Nasal cavity respiratory epithelium epithelial cell of viscerocranial mucosa (primary cell): ENCODE results near the gene CLIC3. TPM values are rescaled to one million over a fixed set of nuclear protein-coding genes. Genes with fewer than 3 reads are reported as not detected.

Source experiments
- total RNA-seq: library from RNA; depleted of rRNA; stranded (reverse); fragments of >200 nt; gene quantifications from 2 replicates; pipeline ENCODE4 v1.2.3, GENCODE V29; 2014

CLIC3 gene
- 4.4 and 6.7 TPM in 2 replicates for total RNA-seq

GRCh38 chr9:136996361-136997292 lies at the start of gene CLIC3:
Gene CLIC3, minus strand, starts transcription at chr9:136996568. Its CDS starts 25 bp downstream, at chr9:136996543.

GRCh38 chr9:137031904-137032640 lies 35.7 kb upstream of the CLIC3 start, which contains the start of gene FUT7:
Gene FUT7, minus strand, starts transcription at chr9:137032088. Its CDS starts 97 bp downstream, at chr9:137031991.

DNA sequence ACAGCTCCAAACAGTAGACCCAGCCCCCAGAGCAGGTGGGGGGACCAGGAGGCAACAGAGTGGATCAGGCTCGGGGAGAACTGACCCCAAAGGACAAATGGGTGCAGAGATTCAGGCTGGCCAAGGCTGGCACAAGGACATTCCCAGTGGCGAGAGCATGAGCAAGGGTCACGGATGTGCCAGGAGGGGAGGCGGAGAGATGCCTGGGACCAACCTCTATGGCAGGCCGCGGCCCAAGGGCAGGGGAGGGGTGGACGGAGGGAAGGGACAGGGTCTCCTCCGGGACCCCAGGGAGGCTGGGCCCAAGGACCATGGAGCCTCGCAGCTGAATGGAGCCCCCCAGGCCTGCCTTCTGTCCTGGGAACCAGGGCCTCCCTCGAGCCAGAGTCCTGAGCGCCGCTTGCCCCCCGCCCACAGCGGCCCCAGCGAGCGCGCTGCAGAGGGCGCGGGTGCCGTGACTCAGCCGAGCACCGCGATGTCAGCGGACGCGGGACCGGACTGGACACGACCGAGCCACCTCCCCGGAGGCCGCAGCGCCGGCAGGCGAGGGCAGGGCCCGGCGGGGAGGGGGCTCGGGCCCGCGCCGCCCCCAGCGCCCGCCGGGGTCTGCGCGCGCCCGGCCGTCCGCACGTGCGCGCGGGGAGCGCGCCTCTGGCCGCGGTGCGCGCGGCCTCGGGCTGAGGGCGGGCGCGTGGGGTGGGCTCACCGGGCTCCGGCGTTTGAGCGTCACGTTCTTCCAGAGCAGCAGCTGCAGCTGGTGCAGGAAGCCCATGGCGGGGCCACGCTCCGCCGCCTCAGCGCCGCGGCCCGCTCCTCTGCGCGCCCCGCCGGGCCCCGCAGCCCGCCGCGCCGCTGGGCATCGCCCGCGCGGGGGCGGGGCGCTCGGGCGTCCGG lies 31.2 kb upstream of the CLIC3 start, which contains the start of gene ABCA2:
TSS of gene ABCA2 (minus strand) at position 869 of the 894 bp plus-strand sequence. CDS start at position 772, 97 bp downstream.

DNA sequence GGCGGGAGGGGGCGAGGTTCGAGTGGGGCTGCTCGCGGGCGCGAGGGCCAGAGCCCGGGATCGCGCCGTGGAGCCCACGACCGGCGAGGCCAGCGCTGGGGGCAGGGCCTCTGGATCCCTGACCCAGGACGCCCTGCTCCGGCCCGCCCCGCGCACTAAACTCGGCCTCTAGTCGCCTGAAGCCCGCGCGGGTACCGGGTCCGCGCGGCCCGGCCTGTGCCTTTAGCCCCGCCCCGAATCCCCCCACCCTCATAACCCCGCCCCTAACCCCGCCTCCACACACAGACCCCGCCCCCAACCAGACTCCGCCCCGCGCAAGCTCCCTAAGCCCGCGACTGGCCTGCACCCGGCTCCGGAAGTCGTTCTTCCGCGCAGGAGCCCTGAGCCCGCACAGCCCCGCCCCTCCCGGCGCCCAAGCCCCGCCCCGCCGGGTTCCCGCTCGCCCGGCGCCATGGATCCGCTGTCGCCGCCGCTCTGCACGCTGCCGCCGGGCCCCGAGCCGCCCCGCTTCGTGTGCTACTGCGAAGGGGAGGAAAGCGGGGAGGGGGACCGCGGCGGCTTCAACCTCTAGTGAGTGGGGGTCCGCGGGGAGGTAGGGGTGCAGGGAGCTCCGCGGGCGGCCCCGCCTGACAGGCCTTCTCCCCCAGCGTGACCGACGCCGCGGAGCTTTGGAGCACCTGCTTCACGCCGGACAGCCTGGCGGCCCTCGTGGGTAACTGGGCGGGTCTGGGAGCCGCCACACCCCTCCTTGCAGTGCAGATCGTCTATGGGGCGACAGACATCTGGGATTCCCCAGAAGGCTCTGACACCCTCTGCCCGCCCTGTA lies 4.2 kb downstream of the CLIC3 start, which contains the start of gene PAXX:
TSS of gene PAXX (plus strand) at position 430 of the 826 bp plus-strand sequence. CDS start at position 452, 22 bp downstream.

DNA sequence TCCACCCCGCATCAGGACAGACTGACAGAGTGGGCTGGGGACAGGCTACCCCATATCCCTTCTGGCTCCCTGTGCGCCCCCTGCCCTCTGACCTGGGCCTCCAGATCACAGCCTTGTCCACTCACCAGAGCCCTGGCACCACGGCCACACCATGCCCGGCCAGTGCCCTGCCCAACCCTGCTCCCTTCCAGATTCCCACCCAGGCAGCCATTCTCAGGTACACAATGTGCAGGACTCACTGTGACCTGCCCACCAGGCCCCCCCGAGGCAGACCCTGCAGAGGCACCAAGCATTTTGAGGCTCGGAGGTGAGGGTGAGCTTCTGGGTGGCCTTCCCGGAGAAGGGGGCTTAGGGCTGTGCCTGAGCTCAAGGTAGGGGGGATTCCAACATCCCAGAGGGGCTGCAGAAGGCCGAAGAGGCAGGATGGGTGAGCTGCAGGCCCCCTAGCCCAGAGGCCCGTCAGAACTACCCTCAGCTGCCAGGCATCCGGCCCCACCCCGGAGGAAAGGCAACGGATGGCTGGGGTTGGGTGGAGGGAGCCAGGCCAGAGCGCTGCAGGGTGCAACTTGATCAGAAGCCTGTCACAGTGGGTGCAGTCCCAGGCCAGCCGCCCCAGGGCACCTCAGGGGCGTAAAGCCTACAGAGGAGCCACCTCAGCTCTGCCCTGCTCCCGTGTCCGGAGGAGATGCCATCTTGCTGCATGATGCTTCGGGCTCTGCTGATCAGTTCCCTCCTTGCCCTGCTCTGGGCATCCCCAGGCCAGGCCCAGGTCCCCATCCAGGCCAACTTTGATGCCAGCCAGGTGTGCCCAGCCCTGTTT lies 13.9 kb downstream of the CLIC3 start, which contains the start of gene LCNL1:
TSS of gene LCNL1 (plus strand) at position 762 of the 820 bp plus-strand sequence. CDS start 594 bp downstream, outside the sequence.

GRCh38 chr9:136977223-136977622 lies 19.1 kb downstream of the CLIC3 start, which contains the start of gene PTGDS:
Gene PTGDS, plus strand, starts transcription at chr9:136977504. Its CDS starts 75 bp downstream, at chr9:136977579.

DNA sequence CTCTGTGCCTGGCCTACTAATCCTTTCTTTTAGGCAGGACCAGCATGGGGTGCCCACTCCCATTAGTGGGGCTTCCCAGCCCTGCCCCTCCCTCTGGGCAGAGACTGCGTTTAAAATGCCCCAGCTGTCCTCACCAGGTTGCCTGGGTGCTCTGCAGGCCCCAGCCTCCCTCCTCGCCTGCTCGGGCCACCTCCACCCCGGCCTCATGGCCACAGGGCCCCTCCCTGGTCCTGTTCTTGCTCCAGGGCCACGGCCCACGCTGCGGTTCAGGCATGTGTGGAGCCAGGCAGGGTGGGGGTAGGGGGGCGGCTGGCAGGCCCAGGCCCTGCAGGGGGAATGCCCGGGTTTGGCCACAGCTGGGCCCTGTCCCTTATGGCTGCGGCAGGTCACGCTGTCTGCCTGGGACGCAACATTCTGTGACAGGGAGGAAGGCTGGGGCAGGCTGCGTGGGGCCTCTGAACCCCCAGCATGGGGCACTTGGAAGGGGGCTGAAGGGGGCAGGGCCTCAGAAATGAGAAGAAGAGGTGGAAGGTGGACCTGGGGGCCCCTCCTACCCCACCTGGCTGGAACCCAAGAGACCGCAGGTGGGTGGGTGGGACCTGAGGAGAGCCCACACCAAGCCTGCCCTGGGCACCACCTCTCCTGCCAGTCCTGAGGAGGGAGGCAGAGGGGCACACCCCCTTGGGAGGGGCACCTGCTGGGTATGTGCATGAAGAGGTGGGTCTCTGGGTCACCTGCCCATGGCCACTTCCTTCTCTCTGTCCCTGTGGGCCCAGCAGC lies 44.6 kb downstream of the CLIC3 start, which contains the start of gene LCN12:
TSS of gene LCN12 (plus strand) at position 733 of the 780 bp plus-strand sequence. CDS start 55 bp downstream, outside the sequence.

Other genes with a start within 250 kb of the CLIC3 start
- gene LCN6, start 248.0 kb downstream of the CLIC3 start, total RNA-seq, result not detected in 2 replicates
- gene LCN8, start 238.3 kb downstream of the CLIC3 start, total RNA-seq, result not detected in 2 replicates
- gene LCN15, start 232.1 kb downstream of the CLIC3 start, total RNA-seq, result not detected in 2 replicates
- gene TMEM141, start 205.2 kb downstream of the CLIC3 start, total RNA-seq, result 63.2 and 150 TPM in 2 replicates
- under 0.01 and 0.28 TPM in 2 replicates for gene CCDC183, start 200.2 kb downstream of the CLIC3 start, total RNA-seq
- gene RABL6, start 188.6 kb downstream of the CLIC3 start, total RNA-seq, result 73.4 and 86.8 TPM in 2 replicates
- 2.1 and 3.4 TPM in 2 replicates for gene AJM1, start 154.1 kb downstream of the CLIC3 start, total RNA-seq
- gene PHPT1, start 147.2 kb downstream of the CLIC3 start, total RNA-seq, result 88.2 and 91.8 TPM in 2 replicates
- gene MAMDC4, start 144.2 kb downstream of the CLIC3 start, total RNA-seq, result 1.4 and 6.5 TPM in 2 replicates
- gene EDF1, start 130.3 kb downstream of the CLIC3 start, total RNA-seq, result 269 and 274 TPM in 2 replicates
- 9.9 and 24.1 TPM in 2 replicates for gene TRAF2, start 110.1 kb downstream of the CLIC3 start, total RNA-seq
- gene FBXW5, start 51.8 kb downstream of the CLIC3 start, total RNA-seq, result 107 and 164 TPM in 2 replicates
- gene C8G, start 51.3 kb downstream of the CLIC3 start, total RNA-seq, result 0.28 TPM in 1 of 2 replicates, not detected in the other
- gene LCN12, start 44.3 kb downstream of the CLIC3 start, total RNA-seq, result 0.34 TPM in 1 of 2 replicates, not detected in the other
- not detected in 2 replicates for gene PTGDS, start 19.1 kb downstream of the CLIC3 start, total RNA-seq
- gene LCNL1, start 13.6 kb downstream of the CLIC3 start, total RNA-seq, result not detected in 2 replicates
- 7.8 and 9.9 TPM in 2 replicates for gene PAXX, start 4.1 kb downstream of the CLIC3 start, total RNA-seq
- gene ABCA2, start 31.7 kb upstream of the CLIC3 start, total RNA-seq, result 4.1 and 48.2 TPM in 2 replicates
- gene FUT7, start 35.5 kb upstream of the CLIC3 start, total RNA-seq, result not detected in 2 replicates
- 3.8 and 16.7 TPM in 2 replicates for gene NPDC1, start 49.6 kb upstream of the CLIC3 start, total RNA-seq
- gene ENTPD2, start 57.5 kb upstream of the CLIC3 start, total RNA-seq, result 1.8 and 3.1 TPM in 2 replicates
- gene SAPCD2, start 74.0 kb upstream of the CLIC3 start, total RNA-seq, result 0.85 and 2.1 TPM in 2 replicates
- gene UAP1L1, start 80.9 kb upstream of the CLIC3 start, total RNA-seq, result 4.8 and 6.3 TPM in 2 replicates
- 62.5 and 67.1 TPM in 2 replicates for gene MAN1B1, start 90.4 kb upstream of the CLIC3 start, total RNA-seq
- 62.2 and 81.7 TPM in 2 replicates for gene DPP7, start 118.2 kb upstream of the CLIC3 start, total RNA-seq
- gene GRIN1, start 142.6 kb upstream of the CLIC3 start, total RNA-seq, result 0.57 and 1.0 TPM in 2 replicates
- 2.1 TPM in 1 of 2 replicates, not detected in the other for gene LRRC26, start 173.5 kb upstream of the CLIC3 start, total RNA-seq
- gene TMEM210, start 175.5 kb upstream of the CLIC3 start, total RNA-seq, result not detected in 2 replicates
- 17.4 and 24.1 TPM in 2 replicates for gene ANAPC2, start 192.0 kb upstream of the CLIC3 start, total RNA-seq
- gene SSNA1, start 192.1 kb upstream of the CLIC3 start, total RNA-seq, result 46.5 and 57.4 TPM in 2 replicates
- gene TPRN, start 204.2 kb upstream of the CLIC3 start, total RNA-seq, result 3.6 and 4.8 TPM in 2 replicates
- 33.0 and 38.3 TPM in 2 replicates for gene TMEM203, start 209.1 kb upstream of the CLIC3 start, total RNA-seq
- gene NDOR1, start 209.1 kb upstream of the CLIC3 start, total RNA-seq, result 5.8 and 7.3 TPM in 2 replicates
- 0.34 and 0.78 TPM in 2 replicates for gene RNF208, start 225.7 kb upstream of the CLIC3 start, total RNA-seq
- 1.6 and 3.8 TPM in 2 replicates for gene CYSRT1, start 228.6 kb upstream of the CLIC3 start, total RNA-seq
- under 0.01 and 0.28 TPM in 2 replicates for gene RNF224, start 230.9 kb upstream of the CLIC3 start, total RNA-seq
- gene SLC34A3, start 234.3 kb upstream of the CLIC3 start, total RNA-seq, result under 0.01 TPM in 1 of 2 replicates, not detected in the other
- 97.1 and 124 TPM in 2 replicates for gene TUBB4B, start 244.7 kb upstream of the CLIC3 start, total RNA-seq